Peyer's patch (tissue), 4 donors: ENCODE results near the gene IL17REL. TPM values are rescaled to one million over a fixed set of nuclear protein-coding genes. Genes with fewer than 3 reads are reported as not detected.

Source experiments
- DNase-seq, 3 donors: peaks; one replicate each; pipeline ENCODE4 v3.0.0-alpha.2; 2017 to 2019
- H3K27ac ChIP-seq, 4 donors: fragments of 200-600 bp; sonication (generic); one replicate each; pipeline ENCODE4 v1.5.1; 2016 to 2019
- H3K27me3 ChIP-seq, 2 donors: fragments of 200-600 bp; sonication (generic); one replicate each; pipeline ENCODE4 v1.5.1; 2019
- H3K36me3 ChIP-seq, 3 donors: fragments of 200-600 bp; sonication (generic); one replicate each; pipeline ENCODE4 v1.5.1; 2016 to 2019
- H3K4me1 ChIP-seq, 4 donors: fragments of 200-600 bp; sonication (generic); one replicate each; pipeline ENCODE4 v1.5.1; 2016 to 2019
- H3K4me3 ChIP-seq, 4 donors: fragments of 200-600 bp; sonication (generic); 1 replicate in 3 of 4; 2 replicates in 1 of 4; pipeline ENCODE4 v1.5.1; 2016 to 2019; ENCODE audit warnings: mild to moderate bottlenecking in 1 of 4
- H3K9me3 ChIP-seq, 4 donors: fragments of 200-600 bp; sonication (generic); one replicate each; pipeline ENCODE4 v1.5.1; 2016 to 2019; ENCODE audit warnings: mild to moderate bottlenecking in 1 of 4
- POLR2A ChIP-seq, 2 donors: fragments of 450-650 bp; IDR thresholded peaks; one replicate each; pipeline ENCODE4 v1.5.1; 2017; ENCODE audit warnings: antibody characterized with exemption in 2 of 2, mild to moderate bottlenecking in 2 of 2, moderate library complexity in 2 of 2
- total RNA-seq, 4 donors: library from RNA; depleted of rRNA; stranded (reverse); fragments of >200 nt; gene quantifications; one replicate each; pipeline ENCODE4 v1.1.0, GENCODE V29; 2016
- TF ChIP-seq, protein P1 (sequence below), 6 experiments: fragments of 450-650 bp in 4 of 6; fragments of 200-600 bp in 2 of 6; sonication (generic) in 1 of 6; IDR thresholded peaks; one replicate each; pipeline ENCODE4 v1.5.1; 2017 to 2019; ENCODE audit warnings: antibody characterized with exemption in 6 of 6, mild to moderate bottlenecking in 3 of 6, moderate library complexity in 1 of 6

The IL17REL gene
- total RNA-seq, 4 donors from 2014 or later: 1.1 to 2.3 (median 1.2) TPM; not detected in 1

DNA sequence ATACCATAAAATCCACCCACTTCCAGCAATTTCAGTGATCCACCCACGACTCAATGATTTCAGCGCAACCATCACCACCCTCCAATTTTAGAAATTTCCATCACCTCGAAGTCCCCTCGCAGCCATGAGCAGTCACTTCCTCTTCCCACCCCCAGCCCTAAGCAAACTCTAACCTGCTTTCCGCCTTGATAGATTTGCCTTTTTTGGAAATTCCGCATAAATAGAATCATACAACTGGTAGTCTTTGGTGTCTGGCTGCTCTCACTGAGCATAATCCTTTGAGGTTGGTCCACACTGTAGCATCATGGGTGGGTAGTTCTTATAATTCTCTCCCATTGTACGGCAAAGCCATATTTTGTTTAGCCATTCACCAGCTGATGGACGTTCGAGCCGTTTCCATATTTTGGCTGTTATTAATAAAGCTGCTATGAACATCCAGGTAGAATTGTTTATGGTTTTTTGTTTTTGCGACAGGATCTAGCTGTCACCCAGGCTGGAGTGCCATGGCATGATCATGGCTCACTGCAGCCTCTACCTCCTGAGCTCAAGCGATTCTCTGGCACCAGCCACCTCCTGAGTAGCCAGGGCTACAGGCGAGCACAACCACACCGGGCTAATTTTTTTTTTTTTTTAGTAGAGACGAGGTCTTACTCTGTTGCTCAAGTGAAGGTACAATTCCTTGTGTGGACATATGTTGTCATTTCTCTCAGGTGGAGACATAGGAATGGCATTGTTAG is 36.0 kb downstream of the IL17REL start:
- H3K27ac ChIP-seq: peak overlapping the region in 2 of 4 donors; percentile 14 to 20
- H3K27me3 ChIP-seq: no peaks in the 10 kb centered on the region
- peak in 2 of 3 donors; percentile 46 to 50 for DNase-seq
- no peak overlapping the region for H3K4me3 ChIP-seq
- TF ChIP-seq POLR2A (IDR thresholded peaks at IDR 0.05): no peak
- TF ChIP-seq, protein P1, sequence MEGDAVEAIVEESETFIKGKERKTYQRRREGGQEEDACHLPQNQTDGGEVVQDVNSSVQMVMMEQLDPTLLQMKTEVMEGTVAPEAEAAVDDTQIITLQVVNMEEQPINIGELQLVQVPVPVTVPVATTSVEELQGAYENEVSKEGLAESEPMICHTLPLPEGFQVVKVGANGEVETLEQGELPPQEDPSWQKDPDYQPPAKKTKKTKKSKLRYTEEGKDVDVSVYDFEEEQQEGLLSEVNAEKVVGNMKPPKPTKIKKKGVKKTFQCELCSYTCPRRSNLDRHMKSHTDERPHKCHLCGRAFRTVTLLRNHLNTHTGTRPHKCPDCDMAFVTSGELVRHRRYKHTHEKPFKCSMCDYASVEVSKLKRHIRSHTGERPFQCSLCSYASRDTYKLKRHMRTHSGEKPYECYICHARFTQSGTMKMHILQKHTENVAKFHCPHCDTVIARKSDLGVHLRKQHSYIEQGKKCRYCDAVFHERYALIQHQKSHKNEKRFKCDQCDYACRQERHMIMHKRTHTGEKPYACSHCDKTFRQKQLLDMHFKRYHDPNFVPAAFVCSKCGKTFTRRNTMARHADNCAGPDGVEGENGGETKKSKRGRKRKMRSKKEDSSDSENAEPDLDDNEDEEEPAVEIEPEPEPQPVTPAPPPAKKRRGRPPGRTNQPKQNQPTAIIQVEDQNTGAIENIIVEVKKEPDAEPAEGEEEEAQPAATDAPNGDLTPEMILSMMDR (IDR thresholded peaks at IDR 0.05): no peak
- H3K9me3 ChIP-seq: peaks cover 0 to 5% (median 0%) of the 10 kb centered on the region in 4 donors
- no peaks in the 10 kb centered on the region for H3K36me3 ChIP-seq
- H3K4me1 ChIP-seq: peaks cover 8 to 18% (median 12%) of the 10 kb centered on the region in 4 donors

DNA sequence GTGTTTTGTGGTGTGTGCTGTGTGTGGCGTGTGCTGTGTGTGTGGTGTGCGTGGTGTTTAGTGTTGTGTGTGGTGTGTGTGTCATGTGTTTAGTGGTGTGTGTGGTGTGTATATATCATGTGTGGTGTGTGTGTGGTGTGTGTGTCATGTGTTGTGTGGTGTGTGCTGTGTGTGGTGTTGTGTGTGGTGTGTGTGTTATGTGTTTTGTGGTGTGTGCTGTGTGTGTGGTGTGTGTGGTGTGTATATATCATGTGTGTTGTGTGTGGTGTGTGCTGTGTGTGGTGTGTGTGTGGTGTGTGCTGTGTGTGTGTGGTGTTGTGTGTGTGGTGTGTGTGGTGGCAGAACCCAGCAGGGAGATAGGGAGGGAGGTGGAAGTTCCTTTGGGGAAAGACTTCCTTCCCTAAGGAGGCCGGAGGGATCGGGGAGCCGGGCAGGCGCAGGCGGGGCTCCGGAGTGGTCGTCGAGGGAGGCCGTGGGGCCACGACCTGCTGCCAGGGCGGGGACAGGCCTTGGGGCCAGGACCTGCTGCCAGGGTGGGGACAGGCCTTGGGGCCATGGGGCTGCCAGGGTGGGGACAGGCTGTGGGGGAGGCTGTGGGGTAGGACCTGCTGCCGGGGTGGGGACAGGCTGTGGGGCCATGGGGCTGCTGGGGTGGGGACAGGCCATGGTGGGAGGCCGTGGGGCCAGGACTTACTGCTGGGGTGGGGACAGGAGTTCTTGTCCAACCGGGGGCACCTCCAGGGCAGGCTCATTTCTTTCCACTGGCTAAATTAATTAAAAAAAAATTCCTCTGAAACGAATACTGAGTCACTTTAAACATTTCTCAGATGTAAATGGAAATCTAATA is 36.8 kb downstream of the IL17REL start:
- TF ChIP-seq, protein P1 (IDR thresholded peaks at IDR 0.05): no peak
- TF ChIP-seq POLR2A (IDR thresholded peaks at IDR 0.05): no peak
- peaks cover 10 to 23% (median 16%) of the 10 kb centered on the region in 4 donors for H3K4me1 ChIP-seq
- DNase-seq: peak; percentile 16 to 53 (median 40)
- H3K9me3 ChIP-seq: peaks cover 0 to 5% (median 0%) of the 10 kb centered on the region in 4 donors
- H3K36me3 ChIP-seq: no peaks in the 10 kb centered on the region
- H3K4me3 ChIP-seq: no peak overlapping the region
- H3K27me3 ChIP-seq: no peaks in the 10 kb centered on the region
- H3K27ac ChIP-seq: peak overlapping the region in 3 of 4 donors; percentile 47 to 71 (median 48)

DNA sequence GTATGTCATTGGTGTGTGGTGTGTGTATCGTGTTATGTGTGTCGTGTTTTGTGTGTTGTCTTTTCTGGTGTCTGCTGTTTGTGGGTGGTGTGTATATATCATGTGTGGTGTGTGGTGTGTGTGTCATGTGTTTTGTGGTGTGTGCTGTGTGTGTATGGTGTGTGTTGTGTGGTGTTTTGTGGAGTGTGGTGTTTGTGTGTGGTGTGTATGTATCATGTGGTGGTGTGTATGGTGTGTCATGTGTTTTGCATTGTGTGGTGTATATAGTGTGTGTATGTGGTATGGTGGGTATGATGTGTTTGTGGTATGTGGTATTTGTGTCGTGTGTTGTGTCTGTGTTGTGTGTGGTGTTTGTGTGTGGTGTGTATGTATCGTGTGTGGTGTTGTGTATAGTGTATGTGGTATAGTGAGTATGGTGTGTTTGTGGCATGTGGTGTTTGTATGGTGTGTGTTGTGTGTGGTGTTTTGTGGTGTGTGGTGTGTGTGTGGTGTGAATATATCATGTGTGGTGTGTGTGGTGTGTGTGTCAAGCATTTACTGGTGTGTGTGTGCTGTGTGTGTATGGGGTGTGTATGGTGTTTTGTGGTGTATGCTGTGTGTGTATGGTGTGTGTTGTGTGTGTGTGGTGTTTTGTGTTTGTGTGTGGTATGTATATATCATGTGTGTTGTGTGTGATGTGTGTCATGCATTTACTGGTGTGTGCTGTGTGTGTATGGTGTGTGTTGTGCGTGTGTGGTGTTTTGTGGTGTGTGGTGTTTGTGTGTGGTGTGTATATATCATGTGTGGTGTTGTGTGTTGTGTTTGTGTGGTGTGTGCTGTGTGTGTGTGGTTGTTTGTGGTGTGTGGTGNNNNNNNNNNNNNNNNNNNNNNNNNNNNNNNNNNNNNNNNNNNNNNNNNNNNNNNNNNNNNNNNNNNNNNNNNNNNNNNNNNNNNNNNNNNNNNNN is 39.3 kb downstream of the IL17REL start:
- Histone ChIP-seq H3K36me3 (no peaks in the 10 kb centered on the region), H3K27me3 (no peaks in the 10 kb centered on the region), H3K27ac (peak overlapping the region in 1 of 4 donors; percentile 5), H3K4me1 (peaks cover 17 to 35% (median 28%) of the 10 kb centered on the region in 4 donors), H3K9me3 (no peaks in the 10 kb centered on the region), H3K4me3 (peak overlapping the region in 1 of 4 donors; percentile 62)
- TF ChIP-seq, protein P1 (IDR thresholded peaks at IDR 0.05): no peak
- TF ChIP-seq POLR2A (IDR thresholded peaks at IDR 0.05): no peak
- DNase-seq: peak in 1 of 3 donors; percentile 15

DNA sequence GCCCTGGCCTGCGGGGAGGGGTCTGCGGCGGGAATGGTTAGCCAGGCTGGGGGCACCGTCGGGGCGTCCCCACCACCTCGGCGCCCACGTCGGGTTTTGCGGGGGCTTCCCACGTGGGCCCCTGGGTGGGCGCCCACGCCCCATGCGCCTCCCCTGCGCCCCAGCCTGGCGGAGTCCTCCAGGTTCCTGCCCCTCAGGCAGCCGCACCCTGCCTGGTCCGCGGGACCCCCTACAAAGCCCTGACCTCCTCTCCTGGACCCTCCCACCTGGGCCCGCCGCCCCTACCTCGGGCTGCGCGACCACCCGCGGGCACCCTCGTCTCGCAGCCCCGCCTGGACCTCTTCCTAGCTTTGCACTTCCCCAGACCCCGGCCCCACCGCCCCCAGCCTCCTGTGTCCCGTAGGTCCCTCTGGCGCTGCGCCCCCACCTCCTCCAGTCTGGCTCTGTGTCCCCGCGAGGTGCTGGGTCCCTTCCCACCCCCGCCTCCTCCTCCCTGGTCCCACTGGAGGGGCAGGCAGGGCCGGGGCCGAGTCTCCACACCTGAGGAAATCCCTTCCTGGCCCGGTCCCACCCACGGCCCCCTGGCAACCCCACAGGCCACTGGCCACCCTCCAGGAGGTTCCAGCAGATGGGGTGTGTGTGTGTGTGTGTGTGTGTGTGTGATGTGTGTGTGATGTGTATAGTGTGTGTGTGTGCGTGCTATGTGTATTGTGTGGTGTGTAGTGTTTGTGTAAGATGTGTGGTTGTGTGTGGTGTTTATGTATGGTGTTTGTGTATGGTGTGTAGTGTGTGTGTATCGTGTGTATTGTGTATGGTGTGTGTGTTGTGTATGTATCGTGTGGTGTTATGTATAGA is 40.2 kb downstream of the IL17REL start:
- Histone ChIP-seq H3K9me3 (no peaks in the 10 kb centered on the region), H3K4me3 (peak overlapping the region; percentile 44 to 62 (median 52)), H3K4me1 (peaks cover 17 to 38% (median 29%) of the 10 kb centered on the region in 4 donors), H3K36me3 (no peaks in the 10 kb centered on the region), H3K27me3 (no peaks in the 10 kb centered on the region), H3K27ac (peak overlapping the region; percentile 80 to 97 (median 94))
- DNase-seq: peak in 2 of 3 donors; percentile 52 to 60
- TF ChIP-seq, protein P1 (IDR thresholded peaks at IDR 0.05): no peak
- TF ChIP-seq POLR2A (IDR thresholded peaks at IDR 0.05): no peak
